Measurements from ENCODE around the gene EVC. TPM values are rescaled to one million over a fixed set of nuclear protein-coding genes. Genes with fewer than 3 reads are reported as not detected.

Gene EVC
- total RNA-seq, 1 donor from 2014 or later: 30.2 TPM

DNA sequence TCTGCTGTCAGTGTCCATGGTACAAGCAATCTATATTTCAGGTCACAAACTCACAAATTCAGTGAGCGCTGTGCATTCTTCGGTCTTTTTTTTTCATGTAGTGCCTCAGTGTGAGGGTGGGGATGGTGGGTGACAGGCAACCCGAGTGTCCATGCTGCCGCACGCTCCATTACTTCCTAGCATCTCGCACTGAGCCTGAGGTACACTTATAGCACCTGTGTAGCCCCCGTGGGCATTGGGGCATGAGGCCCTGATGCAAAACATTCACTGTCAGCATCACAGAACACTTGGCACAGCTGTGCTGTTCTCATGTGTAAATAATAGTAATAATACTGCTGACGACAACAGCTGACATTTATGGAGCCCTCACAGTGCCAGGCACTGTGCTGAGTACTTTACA lies 34.2 kb upstream of the EVC start:
- Mint-ChIP-seq H3K4me1 (ENCODE audit: low read depth) (no peaks in the 10 kb centered on the region), H3K27me3 (no peaks in the 10 kb centered on the region), H3K4me3 (ENCODE audit: low read depth) (no peak overlapping the region), H3K27ac (no peak overlapping the region), H3K36me3 (ENCODE audit: insufficient read depth) (peaks cover 1% of the 10 kb centered on the region), H3K9me3 (ENCODE audit: low read depth) (no peaks in the 10 kb centered on the region)
- TF ChIP-seq, protein P1, sequence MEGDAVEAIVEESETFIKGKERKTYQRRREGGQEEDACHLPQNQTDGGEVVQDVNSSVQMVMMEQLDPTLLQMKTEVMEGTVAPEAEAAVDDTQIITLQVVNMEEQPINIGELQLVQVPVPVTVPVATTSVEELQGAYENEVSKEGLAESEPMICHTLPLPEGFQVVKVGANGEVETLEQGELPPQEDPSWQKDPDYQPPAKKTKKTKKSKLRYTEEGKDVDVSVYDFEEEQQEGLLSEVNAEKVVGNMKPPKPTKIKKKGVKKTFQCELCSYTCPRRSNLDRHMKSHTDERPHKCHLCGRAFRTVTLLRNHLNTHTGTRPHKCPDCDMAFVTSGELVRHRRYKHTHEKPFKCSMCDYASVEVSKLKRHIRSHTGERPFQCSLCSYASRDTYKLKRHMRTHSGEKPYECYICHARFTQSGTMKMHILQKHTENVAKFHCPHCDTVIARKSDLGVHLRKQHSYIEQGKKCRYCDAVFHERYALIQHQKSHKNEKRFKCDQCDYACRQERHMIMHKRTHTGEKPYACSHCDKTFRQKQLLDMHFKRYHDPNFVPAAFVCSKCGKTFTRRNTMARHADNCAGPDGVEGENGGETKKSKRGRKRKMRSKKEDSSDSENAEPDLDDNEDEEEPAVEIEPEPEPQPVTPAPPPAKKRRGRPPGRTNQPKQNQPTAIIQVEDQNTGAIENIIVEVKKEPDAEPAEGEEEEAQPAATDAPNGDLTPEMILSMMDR (IDR thresholded peaks at IDR 0.05; ENCODE audit: unreplicated experiment): no peak
- DNase-seq (ENCODE audit: low spot score, unreplicated experiment): no peak

DNA sequence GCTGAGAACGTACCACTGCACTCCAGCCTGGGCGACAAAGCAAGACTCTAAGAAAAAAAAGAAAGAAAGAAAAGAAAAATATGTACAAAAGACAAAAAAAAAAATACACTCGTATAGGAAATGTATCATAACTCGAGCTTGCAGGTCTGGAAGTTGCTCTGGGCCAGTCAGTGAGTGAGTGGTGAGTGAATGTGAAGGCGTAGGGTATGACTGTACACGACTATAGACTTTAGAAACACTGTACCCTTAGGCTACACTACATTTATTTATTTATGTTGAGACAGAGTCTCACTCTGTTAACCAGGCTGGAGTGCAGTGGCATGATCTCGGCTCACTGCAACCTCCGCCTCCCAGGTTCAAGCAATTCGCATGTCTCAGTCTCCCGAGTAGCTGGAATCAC lies 32.0 kb upstream of the EVC start:
- H3K4me3 Mint-ChIP-seq (ENCODE audit: low read depth): no peak overlapping the region
- H3K9me3 Mint-ChIP-seq (ENCODE audit: low read depth): no peaks in the 10 kb centered on the region
- no peak for DNase-seq (ENCODE audit: low spot score, unreplicated experiment)
- H3K36me3 Mint-ChIP-seq (ENCODE audit: insufficient read depth): peaks cover 7% of the 10 kb centered on the region
- no peaks in the 10 kb centered on the region for H3K27me3 Mint-ChIP-seq
- TF ChIP-seq, protein P1 (IDR thresholded peaks at IDR 0.05; ENCODE audit: unreplicated experiment): no peak
- H3K27ac Mint-ChIP-seq: no peak overlapping the region
- H3K4me1 Mint-ChIP-seq (ENCODE audit: low read depth): peaks cover 6% of the 10 kb centered on the region

DNA sequence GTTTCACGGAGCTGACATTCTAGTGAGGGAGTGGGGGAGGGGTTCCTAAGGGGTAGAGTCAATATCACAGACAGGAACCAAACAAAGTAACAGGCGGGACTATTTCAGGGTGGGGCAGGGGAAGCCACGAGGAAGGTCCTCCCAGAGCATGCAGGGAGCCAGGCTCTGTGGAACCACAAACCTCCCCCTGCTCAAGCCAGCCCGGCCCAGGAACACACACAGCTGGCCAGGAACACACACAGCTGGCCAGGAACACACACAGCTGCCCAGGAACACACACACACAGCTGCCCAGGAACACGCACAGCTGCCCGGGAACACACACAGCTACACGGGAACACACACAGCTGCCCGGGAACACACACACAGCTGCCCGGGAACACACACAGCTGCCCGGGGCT lies 27.4 kb upstream of the EVC start:
- Mint-ChIP-seq H3K9me3 (ENCODE audit: low read depth) (no peaks in the 10 kb centered on the region), H3K4me3 (ENCODE audit: low read depth) (no peak overlapping the region), H3K27ac (peak overlapping the region; percentile 86), H3K27me3 (no peaks in the 10 kb centered on the region), H3K36me3 (ENCODE audit: insufficient read depth) (peaks cover 31% of the 10 kb centered on the region), H3K4me1 (ENCODE audit: low read depth) (peaks cover 7% of the 10 kb centered on the region)
- TF ChIP-seq, protein P1 (IDR thresholded peaks at IDR 0.05; ENCODE audit: unreplicated experiment): no peak
- DNase-seq (ENCODE audit: low spot score, unreplicated experiment): no peak

DNA sequence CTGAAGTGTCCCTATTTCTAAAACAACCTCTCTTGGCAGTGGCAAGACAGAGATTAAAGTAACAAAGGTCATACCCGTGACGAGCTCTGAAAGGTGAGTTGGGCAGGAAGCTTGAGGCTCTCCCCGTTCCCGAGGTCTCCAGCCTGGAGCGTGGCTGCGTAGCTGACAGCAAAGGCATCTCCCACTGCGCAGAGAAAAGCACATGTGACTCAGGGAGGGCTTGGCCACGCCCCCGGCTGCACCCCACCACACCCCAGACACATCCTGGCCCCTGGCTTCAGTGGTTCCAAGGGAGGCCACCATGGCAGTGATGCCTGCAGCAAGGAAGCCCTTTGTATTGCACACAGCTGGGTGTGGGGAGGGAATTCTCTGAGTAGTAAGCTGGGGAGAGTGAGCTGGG lies 25.7 kb upstream of the EVC start:
- DNase-seq (ENCODE audit: low spot score, unreplicated experiment): no peak
- H3K36me3 Mint-ChIP-seq (ENCODE audit: insufficient read depth): peaks cover 37% of the 10 kb centered on the region
- TF ChIP-seq, protein P1 (IDR thresholded peaks at IDR 0.05; ENCODE audit: unreplicated experiment): no peak
- H3K27me3 Mint-ChIP-seq: no peaks in the 10 kb centered on the region
- H3K9me3 Mint-ChIP-seq (ENCODE audit: low read depth): no peaks in the 10 kb centered on the region
- peaks cover 7% of the 10 kb centered on the region for H3K4me1 Mint-ChIP-seq (ENCODE audit: low read depth)
- no peak overlapping the region for H3K27ac Mint-ChIP-seq
- no peak overlapping the region for H3K4me3 Mint-ChIP-seq (ENCODE audit: low read depth)

DNA sequence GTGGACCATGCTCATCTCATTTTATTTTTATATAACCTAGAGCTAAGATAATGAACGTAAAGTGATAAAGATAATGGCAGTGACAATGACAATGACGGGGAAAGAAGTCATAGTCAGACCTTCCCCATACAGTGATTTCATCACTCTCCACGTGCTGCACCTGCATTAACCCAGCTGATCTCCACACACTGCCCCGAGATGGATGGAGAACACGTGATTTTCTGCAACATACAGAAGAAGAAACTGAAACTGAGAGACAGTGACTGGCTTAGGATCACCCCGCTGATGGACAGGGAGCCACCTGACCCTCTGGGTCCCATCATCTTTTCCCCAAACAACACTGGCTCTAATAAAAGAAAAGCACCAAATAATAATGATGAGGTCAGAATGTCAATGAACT lies 24.7 kb upstream of the EVC start:
- H3K4me3 Mint-ChIP-seq (ENCODE audit: low read depth): no peak overlapping the region
- peaks cover 7% of the 10 kb centered on the region for H3K4me1 Mint-ChIP-seq (ENCODE audit: low read depth)
- no peak for DNase-seq (ENCODE audit: low spot score, unreplicated experiment)
- TF ChIP-seq, protein P1 (IDR thresholded peaks at IDR 0.05; ENCODE audit: unreplicated experiment): no peak
- H3K27me3 Mint-ChIP-seq: no peaks in the 10 kb centered on the region
- no peak overlapping the region for H3K27ac Mint-ChIP-seq
- H3K36me3 Mint-ChIP-seq (ENCODE audit: insufficient read depth): peaks cover 39% of the 10 kb centered on the region
- H3K9me3 Mint-ChIP-seq (ENCODE audit: low read depth): no peaks in the 10 kb centered on the region
